ENCODE measurements around the gene RERE.

DNA sequence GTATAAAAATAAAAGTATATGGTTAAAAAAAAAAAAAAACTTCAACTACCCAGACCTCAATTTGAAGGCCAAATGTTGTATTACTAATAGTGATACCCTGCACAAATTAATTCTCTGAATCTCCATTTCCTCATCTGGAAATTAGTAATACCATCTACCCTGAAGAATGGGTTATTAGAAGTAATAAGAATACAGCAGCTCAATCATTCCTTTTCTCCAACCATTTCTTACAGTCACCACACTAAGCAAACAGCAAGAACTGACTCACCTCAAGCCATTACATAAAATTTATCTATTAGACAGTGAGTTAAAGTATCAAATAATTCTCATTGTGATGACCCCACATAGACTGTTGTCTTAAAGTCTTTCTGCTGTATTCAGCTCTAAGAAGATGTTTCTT, 39.6 kb downstream of the RERE start:
- TF ChIP-seq SUZ12 (IDR thresholded peaks at IDR 0.05): no peak
- TF ChIP-seq L3MBTL2 (conservative IDR thresholded peaks at IDR 0.05): no peak
- no peak for TF ChIP-seq FOXM1 (IDR thresholded peaks at IDR 0.05; ENCODE audit: borderline replicate concordance)
- TF ChIP-seq TARDBP (IDR thresholded peaks at IDR 0.05): no peak
- TF ChIP-seq SP1 (IDR thresholded peaks at IDR 0.05): no peak
- TF ChIP-seq ELF4 (IDR thresholded peaks at IDR 0.05): no peak
- no peak for TF ChIP-seq HDGF (IDR thresholded peaks at IDR 0.05; ENCODE audit: borderline replicate concordance)
- TF ChIP-seq BHLHE40 (IDR thresholded peaks at IDR 0.05; ENCODE audit: borderline replicate concordance): no peak
